ENCODE data around the gene SMOC2. TPM values are rescaled to one million over a fixed set of nuclear protein-coding genes. Genes with fewer than 3 reads are reported as not detected.

The SMOC2 gene
- total and polyA plus RNA-seq, 2 of the 13 experiments (the other 11 are each of a cell fraction or from before 2014, with no cell fraction given), result not detected

DNA sequence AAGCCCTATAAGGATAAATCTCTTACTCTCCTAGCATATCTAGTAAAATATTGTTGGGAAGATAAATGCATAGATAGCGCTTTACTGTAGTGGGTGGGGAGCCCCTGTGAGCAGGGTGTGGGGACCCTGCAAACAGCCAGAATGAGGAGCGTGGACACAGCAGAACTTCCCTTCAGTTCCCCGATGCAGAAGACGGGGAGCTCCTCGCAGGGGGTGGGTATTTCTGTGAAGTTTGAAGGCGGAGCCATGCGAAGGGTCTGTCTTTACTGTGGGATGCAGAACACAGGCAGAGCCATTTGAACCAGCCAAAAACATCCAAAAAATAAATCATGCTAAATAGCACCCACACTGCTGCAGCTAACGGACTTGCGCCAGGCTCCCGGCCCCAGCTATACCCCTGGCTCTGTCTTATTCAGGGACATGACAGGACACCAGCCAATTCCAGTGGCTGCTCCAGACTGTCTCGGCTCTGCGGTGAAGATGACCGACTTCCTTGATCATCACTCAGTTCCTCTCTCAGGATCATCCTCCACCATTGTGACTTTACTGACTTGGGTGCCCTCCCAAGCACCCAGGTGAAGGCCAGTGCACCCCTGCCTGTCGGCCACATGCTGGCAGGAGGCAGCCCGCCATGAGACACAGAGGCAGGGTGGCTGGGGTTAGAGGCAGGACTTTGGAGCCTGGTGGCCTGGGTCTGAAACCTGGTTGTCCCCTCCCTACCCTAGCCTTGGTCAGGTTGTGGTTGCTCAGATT, 134.5 kb downstream of the SMOC2 start:
- in situ Hi-C loops (cut with HindIII; ENCODE audit: extremely low pct_ligation_motif_present, low pct_unique_long_range_greater_than_20kb) (no loop called here), intact Hi-C loops (cut with micrococcal nuclease; ENCODE audit: unreplicated experiment) (no loop called here)
- no peaks in the 10 kb centered on the region for H3K9me3 ChIP-seq (ENCODE audit: low read length)
- H3K4me3 ChIP-seq (replicated peaks in 1 of 3; ENCODE audit: insufficient read depth in 1 of 3, low read depth in 2 of 3, low read length in 3 of 3), result no peak overlapping the region
- TF ChIP-seq ZNF207 (IDR thresholded peaks at IDR 0.05; ENCODE audit: borderline replicate concordance) (no peak), RBFOX2 (IDR thresholded peaks at IDR 0.05; ENCODE audit: low read depth, low read length) (no peak), PTBP1 (IDR thresholded peaks at IDR 0.05; ENCODE audit: low read depth, low read length, poor library complexity, severe bottlenecking) (no peak), IRX3 (CRISPR knock-in tag; IDR thresholded peaks at IDR 0.05; ENCODE audit: borderline replicate concordance, low read depth) (no peak), ZNF235 (CRISPR knock-in tag; IDR thresholded peaks at IDR 0.05; ENCODE audit: borderline replicate concordance) (no peak), SSRP1 (CRISPR knock-in tag; IDR thresholded peaks at IDR 0.05) (no peak), ZNF160 (CRISPR knock-in tag; IDR thresholded peaks at IDR 0.05) (no peak), ZNF431 (CRISPR knock-in tag; IDR thresholded peaks at IDR 0.05; ENCODE audit: borderline replicate concordance, low read depth) (no peak), ZNF839 (CRISPR knock-in tag; IDR thresholded peaks at IDR 0.05; ENCODE audit: borderline replicate concordance) (no peak), MEIS2 (CRISPR knock-in tag; IDR thresholded peaks at IDR 0.05) (no peak), ZNF430 (CRISPR knock-in tag; IDR thresholded peaks at IDR 0.05) (no peak)
- FAIRE-seq (no peak), DNase-seq (ENCODE audit: low spot score) (no peak), ATAC-seq (no peak)
- no peaks in the 10 kb centered on the region for H4K20me1 ChIP-seq (ENCODE audit: insufficient read depth, low read length)
- H2AFZ ChIP-seq (ENCODE audit: low read length), result no peak overlapping the region
- WGBS (ENCODE audit: low lambda C conversion rate), result 22% methylated on average over 15 of the region's 15 CpGs
- H3K27me3 ChIP-seq (ENCODE audit: control insufficient read depth in 1 of 2, insufficient read depth in 2 of 2, low read length in 2 of 2), result peaks cover 21 to 83% of the 10 kb centered on the region in 2 experiments
- POLR2A ChIA-PET, result no interaction called here
- H3K9ac ChIP-seq (ENCODE audit: insufficient read depth, low read depth, low read length), result no peak overlapping the region
- H3K4me1 ChIP-seq (ENCODE audit: insufficient read depth, low read length), result no peaks in the 10 kb centered on the region
- H3K36me3 ChIP-seq (replicated peaks in 1 of 2; ENCODE audit: control insufficient read depth in 1 of 2, insufficient read depth in 2 of 2, low read length in 2 of 2), result no peaks in the 10 kb centered on the region
- H3K27ac ChIP-seq (ENCODE audit: extremely low read length, insufficient read depth, low read length), result no peak overlapping the region
- H3K4me2 ChIP-seq (ENCODE audit: low read depth, low read length), result no peak overlapping the region
- H3K79me2 ChIP-seq (ENCODE audit: insufficient read depth, low read length), result no peaks in the 10 kb centered on the region
- CTCF ChIA-PET (ENCODE audit: low intra/inter-chr PET ratio, low total read pairs), result no interaction called here
- BruUV-seq (replicated peaks), result no TSS peak

Measured in HepG2 (cell line).